ENCODE data around the gene HOXB3. TPM values are rescaled to one million over a fixed set of nuclear protein-coding genes. Genes with fewer than 3 reads are reported as not detected.

HOXB3 gene
- total RNA-seq, 2 donors from 2014 or later: 26.8 to 33.3 TPM

GRCh38 chr17:48549914-48550501 lies 40.0 kb downstream of the HOXB3 start:
- Histone ChIP-seq H3K4me1 (ENCODE audit: control insufficient read depth in 1 of 2, low read depth in 2 of 2) (peaks cover 45 to 74% of the 10 kb centered on the region in 2 donors), H3K27me3 (replicated peaks; ENCODE audit: insufficient read depth) (no peaks in the 10 kb centered on the region), H3K4me3 (no peak overlapping the region), H3K27ac (peak overlapping the region; percentile 42 to 93), H3K36me3 (peaks cover 9% of the 10 kb centered on the region), H3K9me3 (no peaks in the 10 kb centered on the region)
- TF ChIP-seq CTCF (IDR thresholded peaks at IDR 0.05): no peak
- no peak for DNase-seq (ENCODE audit: low spot score)
- no peak for ATAC-seq (ENCODE audit: insufficient number of reproducible peaks, low FRiP score, low read depth)

GRCh38 chr17:48549281-48549630 lies 40.8 kb downstream of the HOXB3 start:
- Histone ChIP-seq H3K9me3 (no peaks in the 10 kb centered on the region), H3K4me1 (ENCODE audit: control insufficient read depth in 1 of 2, low read depth in 2 of 2) (peaks cover 48 to 77% of the 10 kb centered on the region in 2 donors), H3K36me3 (peaks cover 9% of the 10 kb centered on the region), H3K4me3 (no peak overlapping the region), H3K27ac (peak overlapping the region in 1 of 2 donors; percentile 93), H3K27me3 (replicated peaks; ENCODE audit: insufficient read depth) (no peaks in the 10 kb centered on the region)
- DNase-seq (ENCODE audit: low spot score) (no peak), ATAC-seq (ENCODE audit: insufficient number of reproducible peaks, low FRiP score, low read depth) (no peak)
- TF ChIP-seq CTCF (IDR thresholded peaks at IDR 0.05): no peak

GRCh38 chr17:48548523-48549280 lies 41.3 kb downstream of the HOXB3 start:
- H3K4me1 ChIP-seq (ENCODE audit: control insufficient read depth in 1 of 2, low read depth in 2 of 2): peaks cover 43 to 73% of the 10 kb centered on the region in 2 donors
- peak overlapping the region; percentile 93 to 95 for H3K27ac ChIP-seq
- DNase-seq (ENCODE audit: low spot score) (no peak), ATAC-seq (ENCODE audit: insufficient number of reproducible peaks, low FRiP score, low read depth) (no peak)
- peaks cover 9% of the 10 kb centered on the region for H3K36me3 ChIP-seq
- H3K9me3 ChIP-seq: no peaks in the 10 kb centered on the region
- H3K4me3 ChIP-seq: peak overlapping the region; percentile 62
- H3K27me3 ChIP-seq (replicated peaks; ENCODE audit: insufficient read depth): no peaks in the 10 kb centered on the region
- TF ChIP-seq CTCF (IDR thresholded peaks at IDR 0.05): no peak

GRCh38 chr17:48547808-48548522 lies 42.1 kb downstream of the HOXB3 start:
- DNase-seq (ENCODE audit: low spot score) (no peak), ATAC-seq (ENCODE audit: insufficient number of reproducible peaks, low FRiP score, low read depth) (no peak)
- peak overlapping the region; percentile 93 to 95 for H3K27ac ChIP-seq
- no peak for TF ChIP-seq CTCF (IDR thresholded peaks at IDR 0.05)
- H3K27me3 ChIP-seq (replicated peaks; ENCODE audit: insufficient read depth): no peaks in the 10 kb centered on the region
- H3K9me3 ChIP-seq: no peaks in the 10 kb centered on the region
- H3K36me3 ChIP-seq: peaks cover 9% of the 10 kb centered on the region
- peaks cover 40 to 67% of the 10 kb centered on the region in 2 donors for H3K4me1 ChIP-seq (ENCODE audit: control insufficient read depth in 1 of 2, low read depth in 2 of 2)
- peak overlapping the region; percentile 62 for H3K4me3 ChIP-seq

Measured in thoracic aorta (tissue), 2 donors.